Breast epithelium (tissue), 3 donors: ENCODE measurements around the gene CDKN2D.
A peak's percentile ranks its signal among the peaks of the same experiment; 100 is the strongest.

Experiments used
- CTCF ChIP-seq, 3 donors: fragments of 450-650 bp; IDR thresholded peaks; one replicate each; pipeline ENCODE4 v1.5.1; 2016 to 2017; ENCODE audit warnings: antibody characterized with exemption in 3 of 3, mild to moderate bottlenecking in 3 of 3, moderate library complexity in 3 of 3
- POLR2A ChIP-seq: fragments of 450-650 bp; IDR thresholded peaks from one replicate; pipeline ENCODE4 v1.6.1; 2016; ENCODE audit warnings: antibody characterized with exemption, mild to moderate bottlenecking, moderate library complexity
- POLR2AphosphoS5 ChIP-seq, 3 donors: sonication (generic); formaldehyde crosslinking; IDR thresholded peaks; one replicate each; pipeline ENCODE4 v1.6.1; 2017; ENCODE audit warnings: antibody characterized with exemption in 3 of 3

DNA sequence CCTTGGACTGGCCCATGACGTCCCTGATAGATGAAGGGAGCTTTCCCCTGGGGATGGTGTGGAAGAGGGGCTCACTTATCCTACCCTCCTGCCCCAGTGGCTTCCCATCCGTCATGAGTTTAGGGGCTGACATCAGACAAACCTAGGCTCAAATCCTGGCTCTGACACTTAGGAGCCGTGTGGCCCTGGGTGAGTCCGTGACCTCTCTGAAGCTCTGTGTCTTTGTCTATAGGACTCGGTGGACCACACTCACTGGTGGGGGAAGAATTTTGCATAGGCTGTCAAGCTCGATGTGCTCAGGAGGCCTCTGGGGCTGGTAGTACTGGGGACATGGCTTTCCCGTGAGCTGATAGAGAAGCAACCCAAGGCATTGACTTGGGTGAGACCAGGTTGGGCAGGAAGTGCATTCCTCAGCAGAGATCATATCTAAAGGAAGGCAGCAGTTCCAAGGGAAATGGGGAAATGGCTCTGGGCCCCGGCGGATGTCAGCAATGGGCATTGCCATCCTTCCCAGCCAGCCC lies 35.7 kb upstream of the CDKN2D start:
- TF ChIP-seq POLR2A: no peak
- TF ChIP-seq CTCF (IDR thresholded peaks at IDR 0.05): no peak
- peak in 1 of 3 donors; percentile 32 for TF ChIP-seq POLR2AphosphoS5 (IDR thresholded peaks at IDR 0.05)
